ENCODE results near the gene PAX9. TPM values are rescaled to one million over a fixed set of nuclear protein-coding genes. Genes with fewer than 3 reads are reported as not detected.
A peak's percentile ranks its signal among the peaks of the same experiment; 100 is the strongest.

PAX9 gene
- total RNA-seq, 1 donor from 2014 or later = not detected

- ATAC-seq (ENCODE audit: poor library complexity) (no peak), DNase-seq (no peak)
- intact Hi-C loops (cut with DNase I) = no loop called here
Measured at GRCh38 chr14:36654794-36655381, 6.8 kb upstream of the PAX9 start.

GRCh38 chr14:36655571-36655962 is 6.1 kb upstream of the PAX9 start:
- no peak for ATAC-seq (ENCODE audit: poor library complexity)
- intact Hi-C loops (cut with DNase I) = no loop called here

GRCh38 chr14:36655963-36656686 is 5.5 kb upstream of the PAX9 start:
- intact Hi-C loops (cut with DNase I) = no loop called here
- DNase-seq = no peak
- ATAC-seq (ENCODE audit: poor library complexity) = peak; percentile 15

More at GRCh38 chr14:36655571-36655962, 6.1 kb upstream of the PAX9 start:
- DNase-seq = no peak

- no peak for DNase-seq
- intact Hi-C loops (cut with DNase I) = no loop called here
Measured at GRCh38 chr14:36656687-36657398, 4.8 kb upstream of the PAX9 start.

GRCh38 chr14:36657399-36658122 is 4.1 kb upstream of the PAX9 start:
- intact Hi-C loops (cut with DNase I) = no loop called here
- no peak for ATAC-seq (ENCODE audit: poor library complexity)
- no peak for DNase-seq

More at GRCh38 chr14:36656687-36657398, 4.8 kb upstream of the PAX9 start:
- no peak for ATAC-seq (ENCODE audit: poor library complexity)

GRCh38 chr14:36658123-36659009 is 3.3 kb upstream of the PAX9 start:
- ATAC-seq (ENCODE audit: poor library complexity) (no peak), DNase-seq (no peak)
- intact Hi-C loops (cut with DNase I) = no loop called here

GRCh38 chr14:36659010-36659821 is 2.4 kb upstream of the PAX9 start:
- intact Hi-C loops (cut with DNase I) = no loop called here
- ATAC-seq (ENCODE audit: poor library complexity) (no peak), DNase-seq (no peak)

GRCh38 chr14:36659822-36660735 is 1.6 kb upstream of the PAX9 start:
- intact Hi-C loops (cut with DNase I) = loop anchor here (5.0 kb wide), 1 partner anchor 267 kb away; no protein-coding TSS in a partner anchor
- no peak for ATAC-seq (ENCODE audit: poor library complexity)
- no peak for DNase-seq

- no peak for ATAC-seq (ENCODE audit: poor library complexity)
- intact Hi-C loops (cut with DNase I) = loop anchor here (5.0 kb wide), 1 partner anchor 266 kb away; no protein-coding TSS in a partner anchor
Measured at GRCh38 chr14:36660736-36661505, 739 bp upstream of the PAX9 start.

GRCh38 chr14:36662258-36662542 is 540 bp downstream of the PAX9 start:
- no peak for DNase-seq
- ATAC-seq (ENCODE audit: poor library complexity) = no peak
- intact Hi-C loops (cut with DNase I) = loop anchor here (5.0 kb wide), 1 partner anchor 265 kb away; no protein-coding TSS in a partner anchor

More at GRCh38 chr14:36660736-36661505, 739 bp upstream of the PAX9 start:
- no peak for DNase-seq

- DNase-seq (no peak), ATAC-seq (ENCODE audit: poor library complexity) (no peak)
- intact Hi-C loops (cut with DNase I) = loop anchor here (5.0 kb wide), 1 partner anchor 265 kb away; no protein-coding TSS in a partner anchor
Measured at GRCh38 chr14:36662543-36663403, 1.1 kb downstream of the PAX9 start.

- DNase-seq (no peak), ATAC-seq (ENCODE audit: poor library complexity) (no peak)
- intact Hi-C loops (cut with DNase I) = loop anchor here (5.0 kb wide), 1 partner anchor 264 kb away; no protein-coding TSS in a partner anchor
Measured at GRCh38 chr14:36663404-36664321, 2.0 kb downstream of the PAX9 start.

GRCh38 chr14:36664322-36665193 is 2.9 kb downstream of the PAX9 start:
- no peak for DNase-seq
- intact Hi-C loops (cut with DNase I) = loop anchor here (5.0 kb wide), 1 partner anchor 263 kb away; no protein-coding TSS in a partner anchor

More at GRCh38 chr14:36664322-36665193, 2.9 kb downstream of the PAX9 start:
- no peak for ATAC-seq (ENCODE audit: poor library complexity)
